GM21367 (cell line): ENCODE measurements around the gene ANKRD2.

ENCODE experiments used
- ATAC-seq: cut with Tn5 transposase; IDR thresholded peaks from one replicate; pipeline ENCODE4 v1.9.1; 2021; ENCODE audit not compliant: unreplicated experiment

ANKRD2 gene

DNA sequence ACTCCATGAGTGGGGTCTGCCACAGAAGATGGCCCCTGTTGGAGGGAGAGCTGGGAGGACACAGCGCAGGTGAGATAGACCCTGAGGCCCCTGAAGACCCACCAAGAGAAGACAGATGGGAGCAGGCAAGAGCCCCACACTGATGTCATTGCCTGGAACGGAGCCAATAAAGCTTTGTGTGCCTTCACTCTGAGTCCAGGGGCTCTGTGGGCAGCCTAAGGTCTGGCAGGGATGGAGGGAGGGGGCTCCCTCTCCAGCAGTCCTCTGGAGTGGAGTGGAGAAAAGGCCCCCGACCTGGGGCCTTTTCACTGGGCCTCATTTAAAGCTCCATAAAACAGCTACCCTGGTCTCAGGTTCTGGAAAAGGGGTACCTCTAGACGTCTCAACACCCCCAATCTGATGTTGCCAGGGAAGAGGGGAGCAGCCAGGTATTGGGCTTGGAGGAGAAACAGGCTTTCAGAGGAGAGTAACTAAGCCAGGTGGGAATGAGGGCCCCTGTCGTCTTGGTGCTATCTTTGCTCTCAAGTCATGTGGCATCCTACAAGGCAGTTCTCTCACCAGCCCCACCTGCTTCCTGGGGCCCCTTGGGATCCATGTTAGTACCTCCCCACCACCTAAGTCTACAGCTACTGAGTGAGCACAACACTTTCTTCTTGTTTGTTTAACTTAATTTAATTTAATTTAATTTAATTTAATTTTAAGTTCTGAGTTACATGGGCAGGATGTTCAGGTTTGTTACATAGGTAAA is 18.3 kb downstream of the ANKRD2 start:
- ATAC-seq = no peak

DNA sequence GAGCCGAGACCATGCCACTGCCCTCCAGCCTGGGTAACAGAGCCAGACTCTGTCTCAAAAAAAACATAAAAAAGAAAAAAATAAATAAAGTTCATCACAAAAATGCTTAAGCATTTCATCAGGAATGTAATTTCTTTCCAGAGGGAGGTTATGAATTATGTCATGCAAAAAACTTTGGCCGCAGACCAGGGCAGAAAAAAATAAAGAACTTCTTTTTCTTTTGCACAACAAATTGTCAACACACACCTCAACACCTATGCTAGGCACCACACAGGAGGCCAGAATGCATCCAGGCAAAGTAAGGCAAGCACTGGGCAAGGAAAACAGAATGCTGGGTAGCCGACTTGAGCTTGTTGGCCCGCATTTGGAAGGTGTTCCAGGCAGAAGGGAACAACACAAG is 20.8 kb downstream of the ANKRD2 start:
- ATAC-seq = no peak

DNA sequence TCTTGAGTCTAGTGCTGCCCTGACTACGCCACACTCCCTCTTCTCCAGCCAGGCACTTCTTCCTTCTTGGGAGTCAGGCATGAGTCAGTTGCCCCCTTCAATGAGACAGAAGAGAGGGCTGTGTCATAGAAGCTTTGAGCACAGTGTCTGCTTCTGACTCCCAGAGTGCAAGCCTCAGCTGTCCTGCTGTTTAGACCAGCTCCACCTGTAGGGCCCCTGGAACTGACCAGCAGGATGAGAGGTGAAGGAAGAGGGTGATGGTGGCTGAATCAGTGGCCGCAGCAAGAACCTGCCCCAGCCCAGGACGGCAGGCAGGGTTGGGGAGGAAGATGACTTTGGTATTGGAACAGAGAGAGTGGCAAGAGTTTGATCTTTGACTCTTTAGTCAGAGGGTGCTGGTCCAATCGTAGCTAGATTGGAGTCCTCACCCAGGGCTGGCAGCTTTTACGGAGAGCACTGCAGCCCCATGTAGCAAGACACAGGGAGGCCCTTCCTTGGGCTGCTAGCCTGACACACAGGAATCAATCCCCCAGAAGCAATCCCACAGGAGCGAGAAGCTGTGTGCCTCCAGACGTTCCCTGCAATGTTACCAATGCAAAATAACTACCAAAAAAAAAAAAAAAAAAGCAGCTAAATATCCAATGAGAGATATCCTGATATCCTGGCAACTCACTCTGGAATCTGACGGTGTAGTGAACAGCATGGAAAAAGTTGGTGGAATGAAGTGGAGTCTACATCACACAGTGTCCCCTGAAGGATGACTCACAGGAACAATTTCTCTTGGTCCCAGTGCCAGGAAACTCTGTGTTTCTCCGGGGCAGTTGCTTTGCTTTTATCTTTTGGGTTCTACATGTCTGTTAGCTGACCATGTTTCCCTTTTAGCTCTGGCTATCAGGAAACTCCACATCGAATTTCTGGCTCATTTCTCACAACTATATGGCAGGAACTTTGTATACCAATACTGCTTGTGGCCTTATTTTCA is 23.8 kb downstream of the ANKRD2 start:
- ATAC-seq = no peak

DNA sequence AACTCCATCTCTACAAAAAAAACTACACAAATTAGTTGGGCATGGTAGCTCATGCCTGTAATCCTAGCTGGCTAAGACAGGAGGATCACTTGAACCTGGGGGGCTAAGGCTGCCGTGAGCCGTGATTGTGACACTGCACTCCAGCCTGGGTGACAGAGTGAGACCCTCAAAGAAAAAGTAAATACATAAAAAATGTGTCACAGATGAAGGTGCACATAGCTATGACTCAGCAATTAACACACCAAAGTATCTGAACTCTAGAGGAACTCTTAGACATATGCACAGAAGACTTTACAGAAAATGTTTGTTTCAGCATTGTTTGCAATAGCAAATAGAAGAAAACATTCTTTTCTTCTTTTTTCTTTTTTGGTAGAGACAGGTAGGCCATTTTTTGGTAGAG is 25.2 kb downstream of the ANKRD2 start:
- ATAC-seq = no peak

DNA sequence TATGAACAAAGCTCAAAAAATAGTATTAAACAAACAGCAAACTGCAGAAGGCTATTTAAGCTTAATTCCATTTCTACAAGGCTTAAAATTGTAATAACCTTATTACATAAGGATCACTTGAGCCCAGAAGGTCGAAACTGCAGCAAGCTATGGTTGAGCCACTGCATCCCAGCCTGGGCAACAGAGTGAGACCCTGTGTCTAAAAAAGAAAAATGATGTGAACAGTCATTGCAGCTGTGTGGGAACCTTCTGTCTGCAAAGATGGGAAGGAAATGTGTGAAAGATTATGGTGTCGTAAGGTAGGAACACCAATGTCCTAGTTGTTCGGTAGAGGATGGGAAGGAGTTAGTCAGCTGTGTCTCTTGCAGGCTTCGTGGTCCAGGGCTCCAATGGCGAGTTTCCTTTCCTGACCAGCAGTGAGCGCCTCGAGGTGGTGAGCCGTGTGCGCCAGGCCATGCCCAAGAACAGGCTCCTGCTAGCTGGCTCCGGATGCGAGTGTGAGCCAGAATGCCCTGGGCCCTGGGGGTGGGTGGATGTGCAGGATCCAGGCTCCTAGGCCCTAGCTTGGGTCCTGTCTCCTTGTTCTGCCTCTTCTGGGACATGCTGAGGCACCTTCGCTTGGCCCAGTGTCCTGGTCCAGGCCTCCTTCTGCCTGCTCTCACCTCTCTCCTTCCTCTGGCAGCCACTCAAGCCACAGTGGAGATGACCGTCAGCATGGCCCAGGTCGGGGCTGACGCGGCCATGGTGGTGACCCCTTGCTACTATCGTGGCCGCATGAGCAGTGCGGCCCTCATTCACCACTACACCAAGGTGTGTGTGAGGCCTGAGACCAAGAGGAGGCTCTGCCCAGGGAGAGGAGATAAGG is 26.1 kb downstream of the ANKRD2 start:
- no peak for ATAC-seq

DNA sequence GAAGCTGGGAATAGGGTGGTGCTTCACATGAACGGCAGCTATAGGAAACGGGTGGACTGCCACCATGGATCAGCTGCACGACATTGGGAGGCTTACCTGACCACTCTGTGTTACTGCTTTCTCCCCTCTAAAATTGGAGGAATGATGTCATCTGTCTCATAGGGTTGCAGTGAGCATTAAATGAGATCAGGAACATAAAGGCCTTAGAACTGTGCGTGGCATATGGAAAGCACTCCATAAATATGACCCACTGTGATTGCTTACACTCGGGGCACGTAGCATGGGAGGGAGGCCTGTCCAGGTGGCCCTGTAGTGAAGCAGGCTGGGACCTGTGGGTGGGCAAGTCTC is 26.7 kb downstream of the ANKRD2 start:
- no peak for ATAC-seq

DNA sequence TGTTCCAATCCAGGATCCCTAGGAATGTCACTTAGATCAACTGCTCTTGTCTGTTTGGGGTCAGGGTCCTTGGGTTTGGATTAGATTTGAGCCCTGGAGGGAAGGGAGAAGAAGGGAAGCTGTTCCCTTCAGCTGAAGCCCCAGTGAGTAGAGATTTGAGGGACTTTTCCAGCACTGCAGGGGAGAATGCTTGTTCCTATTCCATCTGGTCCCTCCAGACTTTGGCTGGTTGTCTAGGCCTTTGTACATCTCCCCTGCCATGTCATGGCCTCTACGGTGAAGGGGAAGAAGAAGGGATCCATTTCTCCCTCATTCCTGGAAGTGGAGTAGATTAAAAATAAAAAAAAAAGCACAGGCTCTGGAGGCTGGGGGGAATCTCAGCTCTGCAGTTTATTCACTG is 28.0 kb downstream of the ANKRD2 start:
- no peak for ATAC-seq

DNA sequence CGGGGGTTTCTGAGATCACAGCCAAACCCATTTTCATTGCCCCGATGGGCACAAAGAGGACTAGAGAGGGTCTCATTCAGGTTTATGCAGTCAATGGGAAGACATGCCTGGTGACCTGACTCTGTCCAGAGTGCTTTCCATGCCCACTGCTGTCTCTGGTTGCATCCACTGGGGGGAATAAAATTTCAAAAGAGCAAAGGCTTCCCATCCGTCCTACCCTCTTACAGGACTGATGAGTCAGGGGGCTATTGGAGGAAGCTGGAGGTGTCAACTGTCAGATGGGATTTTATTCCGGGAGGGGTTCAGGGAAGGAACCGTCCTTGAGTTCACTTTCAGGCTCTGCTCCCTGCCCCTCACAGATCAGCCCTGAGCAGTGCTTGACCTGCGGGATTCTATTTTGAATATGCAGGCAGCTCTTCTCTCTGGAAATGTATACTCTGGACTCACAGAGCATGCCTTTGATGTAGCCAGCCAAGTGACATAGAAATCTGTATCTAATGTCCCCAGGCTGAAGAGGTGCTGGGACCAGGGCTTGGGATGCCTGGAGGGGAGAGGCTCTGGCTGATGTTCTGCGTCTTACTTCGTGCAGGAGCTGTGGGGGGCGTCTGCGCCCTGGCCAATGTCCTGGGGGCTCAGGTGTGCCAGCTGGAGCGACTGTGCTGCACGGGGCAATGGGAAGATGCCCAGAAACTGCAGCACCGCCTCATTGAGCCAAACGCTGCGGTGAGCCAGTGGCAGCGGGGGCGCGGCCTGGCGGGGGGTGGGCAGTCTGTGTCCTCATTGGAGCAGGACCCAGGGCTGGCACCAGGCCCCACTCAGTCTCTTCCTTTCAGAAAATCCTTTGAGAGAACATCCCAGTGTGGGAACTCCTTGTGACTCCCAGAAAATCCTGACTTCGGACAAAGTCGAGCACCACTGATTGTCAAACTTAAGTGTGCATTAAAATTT is 29.0 kb downstream of the ANKRD2 start:
- no peak for ATAC-seq

DNA sequence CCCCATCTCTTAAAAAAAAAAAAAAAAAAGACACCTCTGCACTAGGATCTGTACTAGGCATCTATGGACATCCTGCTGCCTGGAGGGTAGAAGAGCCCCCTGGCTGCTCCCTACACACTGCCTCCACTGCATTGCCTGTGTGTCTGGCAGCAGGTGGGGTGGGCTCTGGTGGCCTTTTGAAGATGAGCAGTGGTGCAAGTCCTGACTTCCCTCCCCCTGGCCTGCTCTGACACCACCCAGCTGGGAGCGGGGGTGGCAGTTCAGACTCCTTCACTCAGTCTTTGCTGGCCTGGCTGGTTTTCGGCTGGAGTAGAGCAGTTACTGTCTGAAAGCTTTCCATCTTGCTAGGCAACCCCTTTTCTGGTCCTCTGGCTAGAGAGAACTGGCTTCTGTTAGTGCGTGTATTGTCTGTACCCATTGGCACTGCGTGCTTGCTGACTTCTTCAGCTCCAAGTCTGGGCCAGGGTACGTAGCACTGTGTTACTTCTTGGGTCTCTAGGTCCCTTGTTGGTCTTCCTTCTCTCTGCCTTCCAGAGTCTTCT is 34.6 kb downstream of the ANKRD2 start:
- ATAC-seq = no peak

DNA sequence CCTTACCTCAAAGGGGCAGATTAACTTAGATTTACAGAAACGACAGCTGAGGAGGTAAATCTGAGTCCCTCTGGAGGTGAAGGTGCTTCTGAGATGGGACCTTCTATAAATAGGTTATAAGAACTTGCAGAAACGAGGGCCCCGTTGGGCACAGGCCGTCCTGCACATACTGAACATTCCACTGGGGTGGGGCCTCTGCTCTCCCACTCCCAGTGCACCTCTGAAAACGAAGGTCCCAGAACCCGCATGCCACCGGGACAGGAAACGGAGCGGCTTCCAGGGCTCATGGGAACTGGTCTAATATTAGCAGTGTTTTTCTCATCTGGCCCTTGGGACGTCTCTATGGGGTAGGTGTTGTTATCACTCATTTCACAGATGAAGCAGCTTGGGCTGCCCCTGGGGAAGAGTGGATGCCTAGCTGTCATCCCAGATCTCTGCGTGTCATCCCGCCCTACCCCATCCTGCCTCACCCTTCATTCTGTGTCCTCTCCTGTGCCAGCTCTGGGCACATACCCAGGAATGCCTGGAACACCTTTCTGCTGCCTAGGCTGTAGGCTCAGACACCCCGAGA is 36.5 kb downstream of the ANKRD2 start:
- no peak for ATAC-seq

DNA sequence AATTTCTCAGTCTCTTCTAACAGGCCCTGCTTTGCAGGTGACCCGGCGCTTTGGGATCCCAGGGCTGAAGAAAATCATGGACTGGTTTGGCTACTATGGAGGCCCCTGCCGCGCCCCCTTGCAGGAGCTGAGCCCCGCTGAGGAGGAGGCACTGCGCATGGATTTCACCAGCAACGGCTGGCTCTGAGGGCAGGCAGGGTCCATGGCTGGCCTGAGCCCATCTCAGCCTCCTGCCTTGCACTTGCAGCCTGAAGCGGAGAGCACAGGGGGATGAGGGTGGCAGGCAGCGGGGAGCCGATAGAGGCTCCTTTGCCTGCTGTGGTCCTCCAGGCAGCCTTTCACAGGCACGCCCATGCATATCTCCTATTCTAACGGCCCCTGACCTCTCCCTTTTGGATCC is 38.9 kb downstream of the ANKRD2 start:
- ATAC-seq = no peak

DNA sequence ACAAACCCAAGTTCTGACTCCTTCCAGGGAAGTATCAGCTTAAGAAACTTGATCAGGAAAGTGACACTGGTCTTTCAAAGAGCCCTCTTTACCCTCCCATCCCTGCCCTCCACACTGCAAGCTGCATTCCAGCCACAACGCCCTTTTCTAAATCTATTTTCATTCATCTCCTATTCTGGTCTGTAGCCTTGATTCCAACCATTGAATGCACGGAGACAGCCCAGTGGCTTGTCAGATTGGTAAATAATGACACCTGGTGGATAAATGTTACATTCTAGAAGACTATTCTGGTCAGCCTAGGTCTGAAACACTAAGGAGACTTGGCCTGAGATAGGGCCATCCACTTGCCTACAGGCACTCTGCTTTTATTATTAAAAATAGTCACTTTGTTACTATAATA is 39.8 kb downstream of the ANKRD2 start:
- ATAC-seq = no peak

DNA sequence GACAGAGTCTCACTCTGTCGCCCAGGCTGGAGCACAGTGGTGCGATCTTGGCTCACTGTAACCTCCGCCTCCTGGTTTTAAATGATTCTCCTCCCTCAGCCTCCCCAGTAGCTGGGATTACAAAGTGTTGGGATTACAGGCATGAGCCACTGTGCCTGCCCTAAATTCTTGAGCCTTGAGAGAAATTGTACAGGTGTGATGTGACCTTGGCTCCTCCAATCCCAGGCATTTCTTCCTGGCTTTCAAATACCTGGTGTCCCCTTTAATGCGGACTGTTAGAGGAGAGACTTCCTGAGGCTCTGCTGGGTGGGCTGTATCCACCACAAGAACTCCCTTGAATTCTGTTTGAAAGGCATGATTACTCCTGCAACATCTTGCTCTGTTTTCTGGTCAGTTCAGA is 45.7 kb downstream of the ANKRD2 start:
- ATAC-seq = no peak

DNA sequence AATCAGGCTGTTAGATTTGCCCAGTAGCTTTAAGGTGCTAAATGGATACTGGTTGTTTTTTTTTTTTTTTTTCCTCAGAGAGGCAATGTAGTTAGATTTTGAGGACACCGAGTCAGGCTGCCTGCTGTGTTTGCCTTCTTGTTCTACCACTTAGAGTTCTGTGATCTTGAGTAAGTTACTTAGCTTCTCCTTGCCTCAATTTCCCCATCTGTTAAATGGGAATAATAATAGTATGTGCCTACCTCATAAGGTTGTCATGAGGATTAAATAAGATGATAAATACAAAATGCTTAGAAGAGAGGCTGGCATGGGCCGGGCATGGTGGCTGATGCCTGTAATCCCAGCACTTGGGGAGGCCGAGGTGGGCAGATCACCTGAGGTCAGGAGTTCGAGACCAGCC is 46.2 kb downstream of the ANKRD2 start:
- no peak for ATAC-seq

DNA sequence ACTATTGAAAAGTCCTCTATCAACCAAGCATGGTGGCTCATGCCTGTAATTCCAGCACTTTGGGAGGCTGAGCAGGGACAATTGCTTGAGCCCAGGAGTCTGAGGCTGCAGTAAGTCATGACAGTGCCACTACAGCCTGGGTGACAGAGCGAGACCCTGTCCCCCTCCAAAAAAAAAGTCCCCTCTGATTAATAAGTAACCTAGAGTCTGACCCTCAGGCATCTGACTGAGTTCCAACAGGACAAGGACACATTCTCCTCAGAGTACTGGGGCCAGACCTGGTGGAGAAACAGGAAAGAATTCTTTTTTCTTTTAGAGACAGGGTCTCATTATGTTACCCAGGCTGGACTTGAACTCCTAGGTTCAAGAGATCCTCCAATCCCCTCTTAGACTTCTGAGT is 50.7 kb downstream of the ANKRD2 start:
- ATAC-seq = no peak

DNA sequence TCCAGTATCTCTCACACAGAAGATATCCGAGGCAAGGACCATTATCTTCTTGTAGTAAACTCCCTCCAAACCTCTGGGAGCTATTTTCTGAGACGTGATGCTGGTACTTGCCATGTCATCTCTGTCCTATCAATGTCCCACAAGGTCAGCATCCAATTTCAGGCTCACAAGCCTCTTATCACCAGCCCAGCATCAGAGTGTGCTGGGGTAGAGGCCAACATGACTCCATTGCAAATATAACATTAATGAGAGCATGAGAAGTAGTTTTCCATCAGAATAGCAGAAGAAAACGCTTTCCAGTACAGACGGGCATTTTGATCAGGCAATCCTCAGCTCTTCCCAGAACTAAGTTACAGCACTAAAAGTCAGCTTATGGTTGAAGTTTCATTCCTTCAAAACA is 55.2 kb downstream of the ANKRD2 start:
- ATAC-seq = no peak

DNA sequence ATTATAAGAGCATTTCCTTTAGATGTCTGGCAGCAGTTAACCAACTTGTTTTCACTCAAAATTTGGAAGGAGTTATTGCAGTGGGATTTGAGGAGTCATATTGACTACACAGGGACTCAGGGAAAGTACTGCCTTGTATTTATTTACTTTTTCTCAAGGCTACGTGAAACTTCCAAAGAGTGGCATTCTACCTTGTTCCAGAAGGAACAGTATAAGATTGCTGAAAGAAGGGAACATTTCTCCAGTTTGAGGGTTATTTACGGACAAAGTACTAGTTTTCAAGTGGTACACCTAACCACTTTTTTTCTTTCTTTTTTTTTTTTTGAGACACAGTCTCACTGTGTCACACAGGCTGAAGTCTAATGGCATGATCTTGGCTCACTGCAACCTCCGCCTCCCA is 55.6 kb downstream of the ANKRD2 start:
- ATAC-seq = no peak

DNA sequence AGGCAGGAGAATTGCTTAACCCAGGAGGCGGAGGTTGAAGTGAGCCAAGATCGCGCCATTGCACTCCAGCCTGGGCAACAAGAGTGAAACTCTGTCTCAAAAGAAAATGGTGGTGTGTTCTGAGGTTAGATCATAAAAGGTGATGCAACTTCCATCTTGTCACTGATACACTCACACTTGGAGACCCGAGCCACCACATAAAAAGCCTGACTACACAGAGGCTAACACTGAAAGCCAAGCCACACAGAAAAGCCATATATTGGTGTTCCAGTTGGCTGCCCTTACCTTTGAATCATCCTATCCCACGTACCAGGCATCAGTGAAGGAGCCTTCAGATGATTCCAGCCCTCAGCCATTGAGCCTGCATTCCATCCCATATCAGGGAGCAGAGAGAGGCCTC is 56.7 kb downstream of the ANKRD2 start:
- ATAC-seq = no peak

DNA sequence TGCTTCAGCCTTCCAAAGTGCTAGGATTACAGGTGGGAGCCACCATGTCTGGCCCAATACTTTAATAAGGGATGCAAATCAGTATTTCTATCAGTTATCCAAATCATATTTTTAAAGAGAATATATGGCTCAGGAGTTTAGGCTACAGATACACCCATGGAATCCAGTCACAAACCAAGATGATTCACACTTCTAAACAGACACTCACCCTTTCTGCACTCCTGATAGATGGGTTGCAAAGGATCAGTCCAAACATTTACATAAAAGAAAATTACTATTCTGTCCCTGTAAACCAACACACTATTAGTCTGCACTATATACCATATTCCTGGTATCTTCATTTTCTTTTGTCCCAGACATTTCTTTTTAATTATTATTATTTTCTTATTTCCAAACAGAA is 58.5 kb downstream of the ANKRD2 start:
- ATAC-seq = no peak
